SK-N-SH (cell line): ENCODE data around the gene ZNF366. TPM values are rescaled to one million over a fixed set of nuclear protein-coding genes. Genes with fewer than 3 reads are reported as not detected.

Experiments
- CTCF ChIA-PET: fragments of 300-600, 350-600 bp; formaldehyde crosslinking; extraction: SDS; loops from one replicate; lab custom pipeline; 2021; lab: Yijun Ruan, JAX
- POLR2A ChIA-PET: fragments of 350-600 bp; sonication (Branson Sonifier 250); formaldehyde crosslinking; extraction: SDS; loops from one replicate; lab custom pipeline; 2020; ENCODE audit warnings: antibody characterized with exemption, inconsistent platforms; lab: Yijun Ruan, JAX
- DNase-seq: peaks from one replicate; pipeline ENCODE4 v3.0.0; 2012
- H2AFZ ChIP-seq: fragments of 200-600 bp; sonication (generic); 2 replicates; pipeline ENCODE4 v1.8.1; 2016; ENCODE audit warnings: antibody characterized with exemption, mild to moderate bottlenecking, low read depth
- H3F3A ChIP-seq: fragments of 200-600 bp; sonication (generic); replicated peaks from 2 replicates; pipeline ENCODE3; 2016; ENCODE audit warnings: antibody characterized with exemption, mild to moderate bottlenecking; ENCODE audit not compliant: insufficient read depth
- H3K27ac ChIP-seq, 2 experiments: fragments of 200-500 bp in 1 of 2; fragments of 200-600 bp in 1 of 2; sonication (Bioruptor generic) in 1 of 2; sonication (generic), shearing (Covaris generic) in 1 of 2; 2 replicates each; pipeline versions ENCODE4 v1.5.1 to v1.6.1; 2014 to 2016; ENCODE audit warnings: low read depth in 2 of 2, inconsistent platforms in 1 of 2, low read length in 1 of 2, mild to moderate bottlenecking in 1 of 2, mixed read lengths in 1 of 2
- H3K27me3 ChIP-seq: fragments of 200-600 bp; sonication (generic), shearing (Covaris generic); 2 replicates; pipeline ENCODE4 v1.6.1; 2016; ENCODE audit warnings: mixed run types; ENCODE audit not compliant: insufficient read depth
- H3K36me3 ChIP-seq, 2 experiments: fragments of 200-500 bp in 1 of 2; fragments of 200-600 bp in 1 of 2; sonication (Bioruptor generic) in 1 of 2; sonication (generic) in 1 of 2; replicated peaks in 1 of 2; 2 replicates each; pipeline versions ENCODE3 to v1.5.1; 2014 to 2016; ENCODE audit warnings: low read length in 1 of 2, mild to moderate bottlenecking in 1 of 2; ENCODE audit not compliant: insufficient read depth in 2 of 2, control insufficient read depth in 1 of 2
- H3K4me1 ChIP-seq, 2 experiments: fragments of 200-500 bp in 1 of 2; fragments of 200-600 bp in 1 of 2; sonication (Bioruptor generic) in 1 of 2; sonication (generic), shearing (Covaris generic) in 1 of 2; 2 replicates each; pipeline versions ENCODE4 v1.5.1 to v1.6.1; 2014 to 2016; ENCODE audit warnings: low read depth in 1 of 2, low read length in 1 of 2, mixed run types in 1 of 2; ENCODE audit not compliant: insufficient read depth in 2 of 2, control insufficient read depth in 1 of 2
- H3K4me2 ChIP-seq: fragments of 200-600 bp; sonication (generic), shearing (Covaris generic); 2 replicates; pipeline ENCODE4 v1.6.1; 2017; ENCODE audit warnings: mixed run types
- H3K4me3 ChIP-seq, 2 experiments: fragments of 200-500 bp in 1 of 2; fragments of 200-600 bp in 1 of 2; sonication (Bioruptor generic) in 1 of 2; sonication (generic), shearing (Covaris generic) in 1 of 2; 2 replicates each; pipeline versions ENCODE4 v1.5.1 to v1.8.1; 2014 to 2016; ENCODE audit warnings: low read depth in 2 of 2, inconsistent platforms in 1 of 2, low read length in 1 of 2, mild to moderate bottlenecking in 1 of 2, mixed read lengths in 1 of 2, moderate library complexity in 1 of 2
- H3K79me2 ChIP-seq: fragments of 200-600 bp; sonication (generic); 2 replicates; pipeline ENCODE4 v1.8.1; 2017; ENCODE audit warnings: mild to moderate bottlenecking; ENCODE audit not compliant: insufficient read depth
- H3K9ac ChIP-seq: fragments of 200-600 bp; sonication (generic); 2 replicates; pipeline ENCODE4 v1.6.1; 2017; ENCODE audit warnings: mixed run types
- H3K9me2 ChIP-seq: fragments of 200-600 bp; sonication (generic); 2 replicates; pipeline ENCODE4 v1.6.1; 2017; ENCODE audit warnings: mixed run types
- H3K9me3 ChIP-seq: fragments of 200-600 bp; sonication (generic); 2 replicates; pipeline ENCODE4 v1.6.1; 2017; ENCODE audit warnings: mixed run types, mild to moderate bottlenecking, moderate library complexity
- H4K20me1 ChIP-seq: fragments of 200-600 bp; sonication (generic); 2 replicates; pipeline ENCODE4 v1.6.1; 2017; ENCODE audit warnings: mild to moderate bottlenecking, mixed run types; ENCODE audit not compliant: insufficient read depth
- CHD2 ChIP-seq: fragments of 150-350 bp; IDR thresholded peaks from 2 replicates; pipeline ENCODE4 v1.6.1; 2018; ENCODE audit warnings: low read length; ENCODE audit not compliant: partially characterized antibody
- GABPA ChIP-seq: IDR thresholded peaks from 2 replicates; pipeline ENCODE4 v1.4.0; 2012; ENCODE audit warnings: low read depth, mild to moderate bottlenecking
- MXI1 ChIP-seq: IDR thresholded peaks from 2 replicates; pipeline ENCODE4 v1.6.1; 2012; ENCODE audit warnings: mild to moderate bottlenecking, low read depth, low read length, improper control_type of control experiment
- NRF1 ChIP-seq: IDR thresholded peaks from 2 replicates; pipeline ENCODE4 v1.6.1; 2012; ENCODE audit warnings: low read depth, mild to moderate bottlenecking, low read length
- POLR2AphosphoS5 ChIP-seq: IDR thresholded peaks from 2 replicates; pipeline ENCODE4 v1.6.1; 2012; ENCODE audit warnings: low read depth, low read length
- RAD21 ChIP-seq: IDR thresholded peaks from 2 replicates; pipeline ENCODE4 v1.6.1; 2012; ENCODE audit warnings: mild to moderate bottlenecking, low read length
- REST ChIP-seq: IDR thresholded peaks from 2 replicates; pipeline ENCODE4 v1.6.1; 2012; ENCODE audit warnings: mild to moderate bottlenecking, low read depth, low read length, moderate library complexity
- RFX5 ChIP-seq: IDR thresholded peaks from 2 replicates; pipeline ENCODE4 v1.6.1; 2012; ENCODE audit warnings: mild to moderate bottlenecking, improper control_type of control experiment, low read length
- RXRA ChIP-seq: IDR thresholded peaks from 2 replicates; pipeline ENCODE4 v1.4.0; 2012; ENCODE audit warnings: low read depth, mild to moderate bottlenecking, borderline replicate concordance
- SIN3A ChIP-seq: IDR thresholded peaks from 2 replicates; pipeline ENCODE4 v1.6.1; 2012; ENCODE audit warnings: low read depth, mild to moderate bottlenecking, low read length, moderate library complexity, borderline replicate concordance
- TAF1 ChIP-seq: IDR thresholded peaks from 2 replicates; pipeline ENCODE4 v1.6.1; 2012; ENCODE audit warnings: low read depth, mild to moderate bottlenecking, low read length, moderate library complexity, borderline replicate concordance
- TCF12 ChIP-seq: IDR thresholded peaks from 2 replicates; pipeline ENCODE4 v1.4.0; 2012
- WGBS: methylation state at CpG from one replicate; pipeline ENCODE4 v1.1.6; 2017; ENCODE audit warnings: low lambda C conversion rate; 5-methylcytosine and 5-hydroxymethylcytosine counted together
- polyA plus RNA-seq, 3 experiments: library from polyadenylated mRNA; depleted of rRNA; stranded (reverse); fragments of >200 nt; gene quantifications; 2 replicates each; pipeline ENCODE4 v1.2.3, GENCODE V29; 2012
- TF ChIP-seq, protein P1 (sequence below): IDR thresholded peaks from 2 replicates; pipeline ENCODE4 v1.4.0; 2012; ENCODE audit warnings: low read depth, borderline replicate concordance
- TF ChIP-seq, protein P2 (sequence below): fragments of 150-350 bp; IDR thresholded peaks from 2 replicates; pipeline ENCODE4 v1.6.1; 2016; ENCODE audit warnings: mild to moderate bottlenecking, low read depth, low read length
- TF ChIP-seq, protein P3 (sequence below): fragments of 200-600 bp; sonication (generic); IDR thresholded peaks from 2 replicates; pipeline ENCODE4 v1.6.1; 2017; ENCODE audit warnings: antibody characterized with exemption, mild to moderate bottlenecking, moderate library complexity
- TF ChIP-seq, protein P4 (sequence below): IDR thresholded peaks from 2 replicates; pipeline ENCODE4; 2012

The ZNF366 gene
- polyA plus RNA-seq, 1 of the 3 experiments (the other 2 are of a cell fraction) = not detected

DNA sequence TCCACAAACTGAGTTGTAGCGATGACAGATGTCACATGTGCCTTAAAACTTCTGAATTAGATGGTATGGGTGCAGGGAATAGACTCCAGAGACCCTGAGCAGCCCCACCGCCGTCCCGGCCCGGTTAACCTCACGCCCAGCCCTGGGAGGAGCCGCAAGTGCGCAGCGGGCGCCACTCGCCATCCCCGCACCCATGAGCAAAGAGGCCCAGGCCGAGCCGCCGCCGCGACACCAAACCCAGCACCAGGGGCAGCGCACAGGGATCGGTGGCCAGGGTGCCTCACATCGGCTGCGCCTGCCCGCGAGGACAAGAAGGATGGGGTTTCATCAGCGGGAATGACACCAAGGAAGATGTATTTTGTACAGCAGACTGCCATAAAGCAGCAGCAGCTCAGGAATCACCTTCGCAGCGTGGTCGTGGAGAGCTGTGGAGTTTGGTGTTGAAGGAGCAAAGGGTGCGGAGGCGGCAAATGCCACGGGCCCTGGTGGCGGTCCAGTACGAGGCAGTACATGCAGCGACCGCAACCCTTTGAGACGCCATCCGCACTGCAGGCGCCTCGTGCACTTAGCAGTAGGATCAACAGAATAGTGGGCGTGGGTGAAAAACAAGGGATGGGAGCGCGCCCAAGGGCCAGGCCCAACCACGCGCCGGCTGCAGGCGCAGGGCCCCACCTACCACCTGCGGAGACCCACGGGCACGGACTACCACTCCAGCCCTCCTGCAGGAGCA is 89.7 kb downstream of the ZNF366 start:
- Histone ChIP-seq H4K20me1 (no peaks in the 10 kb centered on the region), H3F3A (peaks cover 3% of the 10 kb centered on the region), H3K9me3 (no peaks in the 10 kb centered on the region), H3K4me3 (no peak overlapping the region), H3K9ac (no peak overlapping the region), H3K27me3 (no peaks in the 10 kb centered on the region), H3K4me1 (peaks cover 0 to 6% of the 10 kb centered on the region in 2 experiments; a peak in 1 of 4 replicates), H3K9me2 (no peaks in the 10 kb centered on the region), H3K4me2 (no peak overlapping the region), H2AFZ (no peak overlapping the region), H3K79me2 (no peaks in the 10 kb centered on the region), H3K36me3 (no peaks in the 10 kb centered on the region), H3K27ac (no peak overlapping the region)
- ChIA-PET POLR2A (no interaction called here), CTCF (no interaction called here)
- WGBS = 95% methylated on average over 33 of the region's 48 CpGs
- DNase-seq = no peak
- TF ChIP-seq GABPA (no peak), MXI1 (no peak), TCF12 (no peak), RXRA (no peak), REST (no peak), CHD2 (no peak), POLR2AphosphoS5 (no peak), SIN3A (no peak), RAD21 (no peak), TAF1 (no peak), RFX5 (no peak), NRF1 (no peak)
- TF ChIP-seq, protein P1, sequence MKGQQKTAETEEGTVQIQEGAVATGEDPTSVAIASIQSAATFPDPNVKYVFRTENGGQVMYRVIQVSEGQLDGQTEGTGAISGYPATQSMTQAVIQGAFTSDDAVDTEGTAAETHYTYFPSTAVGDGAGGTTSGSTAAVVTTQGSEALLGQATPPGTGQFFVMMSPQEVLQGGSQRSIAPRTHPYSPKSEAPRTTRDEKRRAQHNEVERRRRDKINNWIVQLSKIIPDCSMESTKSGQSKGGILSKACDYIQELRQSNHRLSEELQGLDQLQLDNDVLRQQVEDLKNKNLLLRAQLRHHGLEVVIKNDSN = no peak
- TF ChIP-seq, protein P2, sequence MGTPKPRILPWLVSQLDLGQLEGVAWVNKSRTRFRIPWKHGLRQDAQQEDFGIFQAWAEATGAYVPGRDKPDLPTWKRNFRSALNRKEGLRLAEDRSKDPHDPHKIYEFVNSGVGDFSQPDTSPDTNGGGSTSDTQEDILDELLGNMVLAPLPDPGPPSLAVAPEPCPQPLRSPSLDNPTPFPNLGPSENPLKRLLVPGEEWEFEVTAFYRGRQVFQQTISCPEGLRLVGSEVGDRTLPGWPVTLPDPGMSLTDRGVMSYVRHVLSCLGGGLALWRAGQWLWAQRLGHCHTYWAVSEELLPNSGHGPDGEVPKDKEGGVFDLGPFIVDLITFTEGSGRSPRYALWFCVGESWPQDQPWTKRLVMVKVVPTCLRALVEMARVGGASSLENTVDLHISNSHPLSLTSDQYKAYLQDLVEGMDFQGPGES = no peak
- TF ChIP-seq, protein P3, sequence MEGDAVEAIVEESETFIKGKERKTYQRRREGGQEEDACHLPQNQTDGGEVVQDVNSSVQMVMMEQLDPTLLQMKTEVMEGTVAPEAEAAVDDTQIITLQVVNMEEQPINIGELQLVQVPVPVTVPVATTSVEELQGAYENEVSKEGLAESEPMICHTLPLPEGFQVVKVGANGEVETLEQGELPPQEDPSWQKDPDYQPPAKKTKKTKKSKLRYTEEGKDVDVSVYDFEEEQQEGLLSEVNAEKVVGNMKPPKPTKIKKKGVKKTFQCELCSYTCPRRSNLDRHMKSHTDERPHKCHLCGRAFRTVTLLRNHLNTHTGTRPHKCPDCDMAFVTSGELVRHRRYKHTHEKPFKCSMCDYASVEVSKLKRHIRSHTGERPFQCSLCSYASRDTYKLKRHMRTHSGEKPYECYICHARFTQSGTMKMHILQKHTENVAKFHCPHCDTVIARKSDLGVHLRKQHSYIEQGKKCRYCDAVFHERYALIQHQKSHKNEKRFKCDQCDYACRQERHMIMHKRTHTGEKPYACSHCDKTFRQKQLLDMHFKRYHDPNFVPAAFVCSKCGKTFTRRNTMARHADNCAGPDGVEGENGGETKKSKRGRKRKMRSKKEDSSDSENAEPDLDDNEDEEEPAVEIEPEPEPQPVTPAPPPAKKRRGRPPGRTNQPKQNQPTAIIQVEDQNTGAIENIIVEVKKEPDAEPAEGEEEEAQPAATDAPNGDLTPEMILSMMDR = no peak
- TF ChIP-seq, protein P4, sequence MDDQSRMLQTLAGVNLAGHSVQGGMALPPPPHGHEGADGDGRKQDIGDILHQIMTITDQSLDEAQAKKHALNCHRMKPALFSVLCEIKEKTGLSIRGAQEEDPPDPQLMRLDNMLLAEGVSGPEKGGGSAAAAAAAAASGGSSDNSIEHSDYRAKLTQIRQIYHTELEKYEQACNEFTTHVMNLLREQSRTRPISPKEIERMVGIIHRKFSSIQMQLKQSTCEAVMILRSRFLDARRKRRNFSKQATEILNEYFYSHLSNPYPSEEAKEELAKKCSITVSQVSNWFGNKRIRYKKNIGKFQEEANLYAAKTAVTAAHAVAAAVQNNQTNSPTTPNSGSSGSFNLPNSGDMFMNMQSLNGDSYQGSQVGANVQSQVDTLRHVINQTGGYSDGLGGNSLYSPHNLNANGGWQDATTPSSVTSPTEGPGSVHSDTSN = no peak
